Fibroblast of lung (primary cell): Measurements from ENCODE around the gene PLXNA2.

Source experiments
- EZH2 ChIP-seq: IDR thresholded peaks from 2 replicates; pipeline ENCODE4 v1.5.1; 2012; ENCODE audit warnings: low read length, control low read depth, mild to moderate bottlenecking; ENCODE audit errors: missing control alignments
- TF ChIP-seq, protein P1 (sequence below), 2 donors: IDR thresholded peaks in 1 of 2; conservative IDR thresholded peaks in 1 of 2; 1 replicate in 1 of 2; 2 replicates in 1 of 2; pipeline ENCODE4 v1.5.1; 2011 to 2012; ENCODE audit warnings: low read length in 2 of 2, control low read depth in 1 of 2, inconsistent platforms in 1 of 2, low read depth in 1 of 2, mild to moderate bottlenecking in 1 of 2

DNA sequence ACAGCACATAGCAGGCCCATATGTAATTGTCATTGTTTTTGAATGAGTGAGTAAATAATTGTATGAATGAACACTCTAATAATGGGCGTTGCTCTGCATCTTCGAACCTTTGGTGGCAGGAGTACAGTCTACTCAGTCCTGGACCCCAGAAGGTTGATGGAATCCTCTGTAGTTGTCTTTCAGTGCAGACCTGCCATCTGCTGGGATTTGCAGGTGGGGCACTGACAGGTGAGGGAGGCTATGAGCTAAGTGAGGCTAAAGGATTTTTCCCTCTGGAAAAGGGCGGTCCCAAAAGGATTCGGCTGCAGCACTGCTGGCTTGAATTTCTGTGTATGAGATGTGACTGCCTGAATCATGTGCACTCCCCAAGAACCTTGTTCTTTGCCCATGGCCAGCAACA is 53.4 kb downstream of the PLXNA2 start:
- TF ChIP-seq, protein P1, sequence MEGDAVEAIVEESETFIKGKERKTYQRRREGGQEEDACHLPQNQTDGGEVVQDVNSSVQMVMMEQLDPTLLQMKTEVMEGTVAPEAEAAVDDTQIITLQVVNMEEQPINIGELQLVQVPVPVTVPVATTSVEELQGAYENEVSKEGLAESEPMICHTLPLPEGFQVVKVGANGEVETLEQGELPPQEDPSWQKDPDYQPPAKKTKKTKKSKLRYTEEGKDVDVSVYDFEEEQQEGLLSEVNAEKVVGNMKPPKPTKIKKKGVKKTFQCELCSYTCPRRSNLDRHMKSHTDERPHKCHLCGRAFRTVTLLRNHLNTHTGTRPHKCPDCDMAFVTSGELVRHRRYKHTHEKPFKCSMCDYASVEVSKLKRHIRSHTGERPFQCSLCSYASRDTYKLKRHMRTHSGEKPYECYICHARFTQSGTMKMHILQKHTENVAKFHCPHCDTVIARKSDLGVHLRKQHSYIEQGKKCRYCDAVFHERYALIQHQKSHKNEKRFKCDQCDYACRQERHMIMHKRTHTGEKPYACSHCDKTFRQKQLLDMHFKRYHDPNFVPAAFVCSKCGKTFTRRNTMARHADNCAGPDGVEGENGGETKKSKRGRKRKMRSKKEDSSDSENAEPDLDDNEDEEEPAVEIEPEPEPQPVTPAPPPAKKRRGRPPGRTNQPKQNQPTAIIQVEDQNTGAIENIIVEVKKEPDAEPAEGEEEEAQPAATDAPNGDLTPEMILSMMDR (conservative IDR thresholded peaks at IDR 0.05 in 1 of 2, IDR thresholded peaks at IDR 0.05 in 1 of 2; ENCODE audit: low read depth in 1 of 2, low read length in 2 of 2) = no peak
- no peak for TF ChIP-seq EZH2
